K562 (cell line): ENCODE data around the gene PPRC1. TPM values are rescaled to one million over a fixed set of nuclear protein-coding genes. Genes with fewer than 3 reads are reported as not detected.

Experiments
- ARID4B ChIP-seq: sonication (generic); formaldehyde crosslinking; IDR thresholded peaks from 2 replicates; pipeline ENCODE4 v1.8.0; 2022; ENCODE audit warnings: mild to moderate bottlenecking, missing genetic modification reagents
- BRD9 ChIP-seq: fragments of 450-650 bp; IDR thresholded peaks from 2 replicates; pipeline ENCODE4 v1.6.1; 2018; ENCODE audit warnings: low read depth; ENCODE audit not compliant: partially characterized antibody
- CTBP1 ChIP-seq: fragments of 450-650 bp; IDR thresholded peaks from 2 replicates; pipeline ENCODE4 v1.6.1; 2016; ENCODE audit warnings: borderline replicate concordance
- DEAF1 ChIP-seq: fragments of 450-650 bp; formaldehyde crosslinking; IDR thresholded peaks from 2 replicates; pipeline ENCODE4 v1.4.0; 2020; ENCODE audit warnings: mild to moderate bottlenecking, moderate library complexity
- ELF2 ChIP-seq: fragments of 250-450 bp; sonication (Bioruptor Pico); IDR thresholded peaks from 2 replicates; pipeline ENCODE4 v1.5.0; 2021; ENCODE audit warnings: mild to moderate bottlenecking
- ETV1 ChIP-seq: fragments of 450-650 bp; conservative IDR thresholded peaks from 2 replicates; pipeline ENCODE4 v1.6.1; 2016; ENCODE audit warnings: missing genetic modification characterization, control low read depth, low read depth, missing compliant biosample characterization
- GABPA ChIP-seq: fragments of 200-800 bp; sonication (Bioruptor generic); conservative IDR thresholded peaks from 2 replicates; pipeline ENCODE4 v1.6.1; 2016; ENCODE audit warnings: low read depth, missing genetic modification characterization, missing compliant biosample characterization
- ILF3 ChIP-seq: fragments of 450-650 bp; IDR thresholded peaks from 2 replicates; pipeline ENCODE4 v1.6.1; 2018; ENCODE audit warnings: antibody characterized with exemption, mild to moderate bottlenecking, moderate library complexity, borderline replicate concordance
- PBX2 ChIP-seq, 2 experiments: IDR thresholded peaks in 1 of 2; conservative IDR thresholded peaks in 1 of 2; 2 replicates each; pipeline ENCODE4 v1.6.1; 2016; ENCODE audit warnings: low read depth in 2 of 2, mild to moderate bottlenecking in 1 of 2, missing compliant biosample characterization in 1 of 2, missing genetic modification characterization in 1 of 2, moderate library complexity in 1 of 2
- PHF21A ChIP-seq: fragments of 450-650 bp; IDR thresholded peaks from 2 replicates; pipeline ENCODE4 v1.6.1; 2017; ENCODE audit warnings: low read depth, borderline replicate concordance
- SREBF2 ChIP-seq: sonication (generic); formaldehyde crosslinking; IDR thresholded peaks from 2 replicates; pipeline ENCODE4 v1.4.0; 2020; ENCODE audit warnings: mild to moderate bottlenecking, missing genetic modification reagents
- SRSF3 ChIP-seq: fragments of 200-400 bp; formaldehyde crosslinking; IDR thresholded peaks from 2 replicates; pipeline ENCODE4 v1.6.1; 2016; ENCODE audit warnings: mild to moderate bottlenecking, low read length, moderate library complexity; ENCODE audit not compliant: insufficient read depth
- ZFP91 ChIP-seq: sonication (generic); formaldehyde crosslinking; IDR thresholded peaks from 2 replicates; pipeline ENCODE4 v1.8.0; 2022; ENCODE audit warnings: mild to moderate bottlenecking, missing genetic modification reagents
- ZNF263 ChIP-seq: sonication (generic); formaldehyde crosslinking; IDR thresholded peaks from 2 replicates; pipeline ENCODE4 v1.8.0; 2022; ENCODE audit warnings: mild to moderate bottlenecking, missing genetic modification reagents, borderline replicate concordance
- ZNF586 ChIP-seq: fragments of 450-650 bp; formaldehyde crosslinking; conservative IDR thresholded peaks from 2 replicates; pipeline ENCODE4 v1.4.0; 2020; ENCODE audit warnings: mild to moderate bottlenecking, moderate library complexity
- ZNF695 ChIP-seq: fragments of 450-650 bp; formaldehyde crosslinking; IDR thresholded peaks from 2 replicates; pipeline ENCODE4 v1.4.0; 2020; ENCODE audit warnings: mild to moderate bottlenecking, moderate library complexity
- polyA plus RNA-seq, 8 experiments: library from polyadenylated mRNA; depleted of rRNA in 4 of 8; stranded (reverse) in 5 of 8; unstranded in 3 of 8; fragments of >200 nt; fragmentation: Nextera tagmentation in 2 of 8; fragmentation: Illumina TruSeq in 1 of 8; extraction: Ambion mirVana in 2 of 8; extraction: Trizol in 1 of 8; gene quantifications; 2 replicates each; pipeline versions ENCODE4 v1.2.1 to v1.2.3, GENCODE V29; 2011 to 2014; ENCODE audit warnings: inconsistent platforms in 1 of 8, missing spikeins in 1 of 8
- total RNA-seq, 7 experiments: library from RNA; depleted of rRNA in 6 of 7; stranded (reverse); fragments of >200 nt in 6 of 7; fragmentation: Illumina TruSeq in 2 of 7; extraction: Trizol in 2 of 7; gene quantifications; 2 replicates each; pipeline versions ENCODE4 v1.2.1 to v1.2.3, GENCODE V29; 2011 to 2021; ENCODE audit warnings: low replicate concordance in 1 of 7

Gene PPRC1
- total and polyA plus RNA-seq, 9 of the 15 experiments (the other 6 are each of a cell fraction or from before 2014, with no cell fraction given): 8.5 to 47.1 (median 16.2) TPM

GRCh38 chr10:102133373-102134195 is 744 bp downstream of the PPRC1 start (continued):
- TF ChIP-seq PBX2 (CRISPR knock-in tag; IDR thresholded peaks at IDR 0.05; ENCODE audit: low read depth) (no peak), PBX2 (tag; conservative IDR thresholded peaks at IDR 0.05; ENCODE audit: low read depth) (no peak), ZNF263 (CRISPR knock-in tag) (no peak), ELF2 (CRISPR knock-in tag) (no peak), PHF21A (no peak), ZNF695 (CRISPR knock-in tag) (no peak), ARID4B (CRISPR knock-in tag) (peak; percentile 90), SREBF2 (CRISPR knock-in tag) (no peak), DEAF1 (no peak), SRSF3 (no peak), GABPA (tag) (0 out of 2 replicates have a peak, but pooled peaks have one; percentile 11), ZFP91 (CRISPR knock-in tag) (no peak), ETV1 (tag) (no peak), ILF3 (no peak), CTBP1 (no peak; the same call in 1 of the 2 replicates), ZNF586 (CRISPR knock-in tag) (no peak), BRD9 (no peak)
